Measurements from ENCODE around the gene CLDN25.
"Not testable (repeated sequence)": the region's sequence is repeated elsewhere in the genome, so short reads cannot be mapped to it uniquely, and the experiment has no call there.

CLDN25 gene

GRCh38 chr11:113779496-113779895 lies at the start of gene CLDN25:
Gene CLDN25, plus strand, starts transcription at chr11:113779796. Its CDS starts 0 bp downstream, at chr11:113779796.
- DNase-seq (ENCODE audit: low read depth in 2 of 2), result no peak

- no peak for DNase-seq (ENCODE audit: low read depth in 2 of 2)
Observed at GRCh38 chr11:113730887-113731726, 48.5 kb upstream of the CLDN25 start.

- no peak for DNase-seq (ENCODE audit: low read depth in 2 of 2)
Observed at GRCh38 chr11:113732092-113732491, 47.5 kb upstream of the CLDN25 start.

- no peak for DNase-seq (ENCODE audit: low read depth in 2 of 2)
Observed at GRCh38 chr11:113736323-113736722, 43.3 kb upstream of the CLDN25 start.

- no peak for DNase-seq (ENCODE audit: low read depth in 2 of 2)
Observed at GRCh38 chr11:113752932-113753331, 26.7 kb upstream of the CLDN25 start.

GRCh38 chr11:113760241-113760640 lies 19.4 kb upstream of the CLDN25 start:
- DNase-seq (ENCODE audit: low read depth in 2 of 2), result no peak

- not testable (repeated sequence) for DNase-seq (ENCODE audit: low read depth in 2 of 2)
Observed at GRCh38 chr11:113763040-113763439, 16.6 kb upstream of the CLDN25 start.

- DNase-seq (ENCODE audit: low read depth in 2 of 2), result no peak
Observed at GRCh38 chr11:113764527-113765219, 14.9 kb upstream of the CLDN25 start.

- DNase-seq (ENCODE audit: low read depth in 2 of 2), result no peak
Observed at GRCh38 chr11:113771964-113772363, 7.6 kb upstream of the CLDN25 start.

- DNase-seq (ENCODE audit: low read depth in 2 of 2), result no peak
Observed at GRCh38 chr11:113773092-113773415, 6.5 kb upstream of the CLDN25 start.

- peak; percentile 85 to 89 for DNase-seq (ENCODE audit: low read depth in 2 of 2)
Observed at GRCh38 chr11:113773416-113774173, 6.0 kb upstream of the CLDN25 start, which contains the start of gene ZW10. Gene ZW10, minus strand, starts transcription at chr11:113773692. Its CDS starts 26 bp downstream, at chr11:113773666.

GRCh38 chr11:113774174-113774503 lies 5.5 kb upstream of the CLDN25 start:
- no peak for DNase-seq (ENCODE audit: low read depth in 2 of 2)

GRCh38 chr11:113778111-113778910 lies 1.3 kb upstream of the CLDN25 start:
- no peak for DNase-seq (ENCODE audit: low read depth in 2 of 2)

GRCh38 chr11:113781682-113782081 lies 2.1 kb downstream of the CLDN25 start:
- DNase-seq (ENCODE audit: low read depth in 2 of 2), result no peak

- DNase-seq (ENCODE audit: low read depth in 2 of 2), result no peak
Observed at GRCh38 chr11:113782134-113782533, 2.5 kb downstream of the CLDN25 start.

- not testable (repeated sequence) for DNase-seq (ENCODE audit: low read depth in 2 of 2)
Observed at GRCh38 chr11:113789016-113789415, 9.4 kb downstream of the CLDN25 start.

GRCh38 chr11:113789675-113790320 lies 10.2 kb downstream of the CLDN25 start:
- no peak for DNase-seq (ENCODE audit: low read depth in 2 of 2)

GRCh38 chr11:113796663-113797259 lies 17.2 kb downstream of the CLDN25 start:
- DNase-seq (ENCODE audit: low read depth in 2 of 2), result no peak

- no peak for DNase-seq (ENCODE audit: low read depth in 2 of 2)
Observed at GRCh38 chr11:113802621-113803020, 23.0 kb downstream of the CLDN25 start.

- no peak for DNase-seq (ENCODE audit: low read depth in 2 of 2)
Observed at GRCh38 chr11:113805640-113806039, 26.0 kb downstream of the CLDN25 start.

- no peak for DNase-seq (ENCODE audit: low read depth in 2 of 2)
Observed at GRCh38 chr11:113806406-113806805, 26.8 kb downstream of the CLDN25 start.
